ENCODE results near the gene ITPRID2.

ITPRID2 gene

DNA sequence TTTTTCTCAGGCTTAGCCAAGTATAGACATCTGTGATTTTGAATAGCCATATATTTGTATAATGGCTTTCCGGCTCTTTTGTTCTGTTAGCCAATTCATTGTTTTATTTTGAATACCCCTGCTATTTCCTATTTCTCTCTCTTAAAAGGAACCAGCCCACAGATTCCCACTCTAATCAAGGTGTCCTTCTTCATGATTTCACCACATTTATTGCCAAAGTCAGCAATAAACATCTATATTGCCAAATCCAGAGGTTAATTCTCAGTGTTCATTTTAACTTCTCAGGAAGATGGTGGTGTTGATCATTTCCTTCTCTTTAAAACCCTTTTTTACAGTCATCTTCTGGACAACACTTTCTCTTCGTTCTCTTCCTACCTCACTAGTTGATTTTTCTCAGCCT lies 13.1 kb upstream of the ITPRID2 start:
- no peak overlapping the region for H3K4me3 ChIP-seq (replicated peaks; ENCODE audit: low read depth, low read length)
- DNase-seq (ENCODE audit: extremely low read depth, low read depth): no peak
- TF ChIP-seq, protein P1, sequence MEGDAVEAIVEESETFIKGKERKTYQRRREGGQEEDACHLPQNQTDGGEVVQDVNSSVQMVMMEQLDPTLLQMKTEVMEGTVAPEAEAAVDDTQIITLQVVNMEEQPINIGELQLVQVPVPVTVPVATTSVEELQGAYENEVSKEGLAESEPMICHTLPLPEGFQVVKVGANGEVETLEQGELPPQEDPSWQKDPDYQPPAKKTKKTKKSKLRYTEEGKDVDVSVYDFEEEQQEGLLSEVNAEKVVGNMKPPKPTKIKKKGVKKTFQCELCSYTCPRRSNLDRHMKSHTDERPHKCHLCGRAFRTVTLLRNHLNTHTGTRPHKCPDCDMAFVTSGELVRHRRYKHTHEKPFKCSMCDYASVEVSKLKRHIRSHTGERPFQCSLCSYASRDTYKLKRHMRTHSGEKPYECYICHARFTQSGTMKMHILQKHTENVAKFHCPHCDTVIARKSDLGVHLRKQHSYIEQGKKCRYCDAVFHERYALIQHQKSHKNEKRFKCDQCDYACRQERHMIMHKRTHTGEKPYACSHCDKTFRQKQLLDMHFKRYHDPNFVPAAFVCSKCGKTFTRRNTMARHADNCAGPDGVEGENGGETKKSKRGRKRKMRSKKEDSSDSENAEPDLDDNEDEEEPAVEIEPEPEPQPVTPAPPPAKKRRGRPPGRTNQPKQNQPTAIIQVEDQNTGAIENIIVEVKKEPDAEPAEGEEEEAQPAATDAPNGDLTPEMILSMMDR (IDR thresholded peaks at IDR 0.05; ENCODE audit: low read depth, low read length, missing control alignments): no peak

DNA sequence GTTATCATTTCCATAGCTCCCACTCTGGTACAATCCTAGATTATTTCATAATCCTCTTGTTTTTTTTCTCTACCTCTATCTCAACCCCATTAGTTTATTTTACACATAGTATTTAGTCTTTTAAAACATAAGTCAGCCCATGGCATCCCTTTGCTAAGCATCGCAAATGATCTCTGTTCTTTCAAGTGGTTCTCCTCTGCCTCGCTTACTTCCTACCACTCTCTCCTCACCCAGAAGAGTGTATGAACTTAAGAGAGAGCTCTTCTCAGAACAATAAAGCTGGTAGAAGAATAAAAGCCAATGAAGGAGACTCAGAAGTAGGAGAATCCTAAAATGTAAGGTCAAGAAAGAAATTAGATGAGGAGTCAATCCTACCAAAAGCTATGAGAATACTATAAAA lies 12.2 kb upstream of the ITPRID2 start:
- no peak for DNase-seq (ENCODE audit: extremely low read depth, low read depth)
- H3K4me3 ChIP-seq (replicated peaks; ENCODE audit: low read depth, low read length): no peak overlapping the region

DNA sequence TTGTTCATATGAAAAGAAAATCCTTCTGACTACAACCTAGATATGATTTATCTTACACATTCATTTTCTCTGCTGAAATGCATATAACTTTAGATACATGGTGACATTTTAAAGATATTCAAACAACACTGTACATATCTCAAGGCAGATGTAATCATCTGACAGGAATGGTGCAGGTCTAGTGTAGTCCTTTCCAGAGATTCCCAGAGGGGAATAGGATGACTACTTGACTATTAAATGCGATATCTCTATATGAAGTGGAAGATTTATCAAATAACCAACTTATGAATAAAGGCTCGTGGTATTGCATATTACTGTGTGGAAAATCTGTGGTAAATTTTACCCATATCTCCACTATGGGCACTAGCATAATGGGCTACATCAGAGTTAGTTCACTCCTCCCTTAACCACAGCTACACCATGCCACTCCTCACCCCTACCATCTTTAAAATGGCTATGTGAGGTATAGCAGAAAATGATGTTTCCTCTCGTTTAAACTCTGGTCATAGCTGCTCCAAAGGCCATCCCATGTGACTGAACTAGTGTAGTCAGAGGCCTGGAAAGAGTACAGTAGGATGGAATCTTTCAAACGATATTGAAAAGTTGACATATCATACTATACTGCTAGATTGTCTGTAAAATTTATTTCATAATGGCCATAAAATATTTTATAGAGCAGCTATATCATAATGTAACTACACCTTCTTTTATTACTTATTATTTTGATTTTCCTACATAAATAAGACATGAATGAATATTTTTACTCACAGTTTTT lies 9.1 kb upstream of the ITPRID2 start:
- no peak overlapping the region for H3K4me3 ChIP-seq (replicated peaks; ENCODE audit: low read depth, low read length)
- DNase-seq (ENCODE audit: extremely low read depth, low read depth): no peak
- TF ChIP-seq, protein P1 (IDR thresholded peaks at IDR 0.05; ENCODE audit: low read depth, low read length, missing control alignments): no peak

More for the DNA sequence above, 12.2 kb upstream of the ITPRID2 start:
- TF ChIP-seq, protein P1 (IDR thresholded peaks at IDR 0.05; ENCODE audit: low read depth, low read length, missing control alignments): no peak

DNA sequence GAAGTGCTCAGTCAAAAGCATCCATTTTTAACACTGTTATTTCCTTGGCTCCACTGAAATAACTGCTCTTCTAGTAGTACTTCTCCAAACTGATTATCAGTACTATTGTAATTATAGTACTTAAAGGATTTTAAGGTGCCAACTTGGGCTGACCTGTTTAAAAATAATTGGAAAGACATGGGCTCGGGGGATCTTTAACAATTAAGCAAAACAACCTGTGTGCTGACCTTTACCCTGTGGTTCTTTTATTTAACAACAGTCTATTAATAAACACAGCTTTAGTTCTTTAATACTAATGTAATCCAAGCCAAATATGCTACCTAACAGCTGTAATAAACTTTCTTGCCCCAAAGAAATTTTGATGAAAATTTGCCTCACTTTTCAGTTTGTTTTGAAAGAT lies 6.9 kb upstream of the ITPRID2 start:
- TF ChIP-seq, protein P1 (IDR thresholded peaks at IDR 0.05; ENCODE audit: low read depth, low read length, missing control alignments): no peak
- no peak for DNase-seq (ENCODE audit: extremely low read depth, low read depth)
- H3K4me3 ChIP-seq (replicated peaks; ENCODE audit: low read depth, low read length): no peak overlapping the region

DNA sequence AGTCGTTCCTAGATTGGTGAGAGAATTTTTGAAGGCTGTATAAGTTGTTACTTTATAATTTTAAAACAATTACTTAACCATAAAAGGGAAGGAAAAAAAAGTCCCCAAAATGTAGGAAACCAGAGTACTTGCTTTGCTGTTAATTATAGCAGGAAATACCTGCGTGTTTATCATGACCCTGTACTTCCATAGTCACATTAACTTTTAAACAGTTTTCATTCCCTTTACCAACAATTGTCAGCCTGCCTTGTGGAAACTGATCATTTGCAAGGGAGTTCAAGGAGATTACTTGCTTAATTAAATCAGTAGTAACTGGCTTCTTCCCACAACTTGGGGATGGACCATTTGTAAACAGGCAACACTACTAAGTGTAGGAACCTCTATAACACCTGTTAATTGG lies 6.4 kb upstream of the ITPRID2 start:
- H3K4me3 ChIP-seq (replicated peaks; ENCODE audit: low read depth, low read length): no peak overlapping the region
- TF ChIP-seq, protein P1 (IDR thresholded peaks at IDR 0.05; ENCODE audit: low read depth, low read length, missing control alignments): no peak
- no peak for DNase-seq (ENCODE audit: extremely low read depth, low read depth)

DNA sequence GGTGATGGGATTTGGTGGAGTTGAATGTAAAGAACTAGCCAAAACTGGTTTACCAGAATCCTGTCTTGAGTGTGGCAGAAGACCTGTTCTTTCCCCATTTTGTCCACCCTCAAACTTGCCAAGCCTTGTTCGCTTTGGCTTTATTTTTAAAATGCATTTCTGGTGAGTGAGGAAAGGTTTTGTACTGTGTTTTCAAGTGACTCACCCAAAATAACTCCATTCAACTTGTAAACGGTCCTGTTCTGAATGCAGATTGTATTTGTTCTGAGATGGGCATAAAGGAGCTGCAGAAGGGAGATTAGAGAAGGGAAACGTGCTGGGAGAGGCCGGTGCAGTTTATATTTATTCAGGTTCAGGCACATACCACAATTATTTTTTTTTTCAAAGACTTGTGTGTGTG lies 5.3 kb upstream of the ITPRID2 start:
- no peak overlapping the region for H3K4me3 ChIP-seq (replicated peaks; ENCODE audit: low read depth, low read length)
- no peak for DNase-seq (ENCODE audit: extremely low read depth, low read depth)
- TF ChIP-seq, protein P1 (IDR thresholded peaks at IDR 0.05; ENCODE audit: low read depth, low read length, missing control alignments): no peak

DNA sequence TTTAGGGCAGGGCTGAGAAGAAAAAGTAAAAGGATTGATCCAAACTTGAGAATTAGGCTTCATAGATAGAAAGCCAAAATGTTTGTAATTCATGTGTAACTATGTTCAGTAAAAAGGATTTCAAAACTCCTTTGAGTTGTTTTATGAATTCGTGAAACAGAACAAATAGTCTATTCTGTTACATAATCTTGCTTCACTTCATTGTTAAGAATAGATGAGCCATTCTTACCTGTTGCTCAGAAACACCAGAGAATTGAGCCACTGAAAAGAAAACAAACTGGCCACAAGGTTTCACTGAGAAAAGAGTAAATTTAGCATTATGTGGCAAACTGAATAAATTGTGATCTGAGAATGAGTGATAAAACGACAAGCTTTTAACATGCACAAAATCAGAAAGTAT lies 4.5 kb upstream of the ITPRID2 start:
- H3K4me3 ChIP-seq (replicated peaks; ENCODE audit: low read depth, low read length): no peak overlapping the region
- TF ChIP-seq, protein P1 (IDR thresholded peaks at IDR 0.05; ENCODE audit: low read depth, low read length, missing control alignments): no peak
- DNase-seq (ENCODE audit: extremely low read depth, low read depth): no peak
